Omental fat pad (tissue), 4 donors: ENCODE results near the gene HHAT. TPM values are rescaled to one million over a fixed set of nuclear protein-coding genes. Genes with fewer than 3 reads are reported as not detected.

Experiments used
- ATAC-seq: fragments of 150-250 bp; one replicate; pipeline ENCODE4 v1.9.1; 2016; ENCODE audit warnings: mild to moderate bottlenecking, moderate library complexity; ENCODE audit not compliant: low FRiP score
- DNase-seq: peaks from one replicate; pipeline ENCODE4 v3.0.0-alpha.2; 2019; ENCODE audit warnings: low spot score
- CTCF ChIP-seq, 3 donors: fragments of 450-650 bp; IDR thresholded peaks; one replicate each; pipeline ENCODE4 v1.5.1; 2016 to 2017; ENCODE audit warnings: antibody characterized with exemption in 3 of 3, mild to moderate bottlenecking in 3 of 3, moderate library complexity in 2 of 3
- total RNA-seq, 4 donors: library from RNA; depleted of rRNA; stranded (reverse); fragments of >200 nt; gene quantifications; one replicate each; pipeline ENCODE4 v1.1.0, GENCODE V29; 2016

HHAT gene
- total RNA-seq, 4 donors from 2014 or later: 3.4 to 7.8 (median 4.6) TPM

GRCh38 chr1:210625715-210626114 is 297.0 kb downstream of the HHAT start:
- TF ChIP-seq CTCF (IDR thresholded peaks at IDR 0.05): no peak
- DNase-seq: no peak
- ATAC-seq: no peak

DNA sequence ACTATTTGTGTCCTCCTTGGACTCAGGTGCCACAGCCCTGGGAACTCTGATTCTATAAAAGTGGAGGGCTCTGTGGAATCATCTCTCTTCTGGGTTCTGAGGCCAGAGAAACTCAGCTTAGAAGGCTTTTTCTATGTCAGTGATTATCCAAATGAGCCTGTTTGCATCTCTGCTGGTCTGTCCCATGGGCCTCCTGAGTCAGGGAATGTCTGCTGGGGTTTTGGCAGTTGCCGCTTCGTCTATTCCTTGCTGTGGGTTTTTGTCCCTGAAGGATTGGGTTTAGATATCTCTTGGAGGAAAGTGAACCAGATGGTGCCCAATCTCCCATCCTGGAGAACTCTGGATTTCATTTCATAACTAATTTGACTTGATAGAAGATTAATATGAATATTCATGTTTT is 297.6 kb downstream of the HHAT start:
- no peak for ATAC-seq
- TF ChIP-seq CTCF (IDR thresholded peaks at IDR 0.05): no peak

GRCh38 chr1:210627755-210628154 is 299.1 kb downstream of the HHAT start:
- ATAC-seq: no peak
- TF ChIP-seq CTCF (IDR thresholded peaks at IDR 0.05): no peak
- DNase-seq: no peak

More for the DNA sequence above, 297.6 kb downstream of the HHAT start:
- no peak for DNase-seq

GRCh38 chr1:210629276-210629675 is 300.6 kb downstream of the HHAT start:
- no peak for ATAC-seq
- DNase-seq: no peak
- TF ChIP-seq CTCF (IDR thresholded peaks at IDR 0.05): no peak

DNA sequence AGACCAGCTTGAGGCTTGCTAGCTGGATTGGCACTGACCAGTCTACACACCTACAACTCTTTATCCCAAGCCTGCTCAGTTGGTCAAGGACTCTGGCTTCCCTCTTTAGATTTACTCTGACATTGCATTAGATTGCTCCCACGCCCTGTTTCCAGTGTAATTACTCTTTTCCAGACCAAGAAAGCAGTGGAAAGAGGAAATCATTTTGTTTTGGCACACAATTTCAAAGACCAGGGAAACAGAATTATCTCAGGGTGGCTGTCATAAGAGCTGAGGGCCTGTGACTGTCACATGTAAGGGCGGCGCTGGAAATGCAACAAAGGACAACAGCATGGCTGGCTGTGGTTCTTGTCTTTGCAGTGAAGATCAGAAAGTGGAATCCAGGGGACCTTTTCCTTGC is 302.7 kb downstream of the HHAT start:
- TF ChIP-seq CTCF (IDR thresholded peaks at IDR 0.05): no peak
- no peak for DNase-seq
- ATAC-seq: no peak

GRCh38 chr1:210633140-210633539 is 304.4 kb downstream of the HHAT start:
- ATAC-seq (no peak), DNase-seq (no peak)
- TF ChIP-seq CTCF (IDR thresholded peaks at IDR 0.05): no peak

GRCh38 chr1:210633636-210634035 is 304.9 kb downstream of the HHAT start:
- no peak for ATAC-seq
- TF ChIP-seq CTCF (IDR thresholded peaks at IDR 0.05): no peak
- no peak for DNase-seq
